Neutrophil (primary cell): Measurements from ENCODE around the gene GRAMD4.

Source experiments
- H3K27ac ChIP-seq: fragments of 200-600 bp; sonication (generic); 2 replicates; pipeline ENCODE4 v1.5.1; 2016; ENCODE audit warnings: mild to moderate bottlenecking, moderate library complexity
- H3K27me3 ChIP-seq: fragments of 200-600 bp; sonication (generic); 2 replicates; pipeline ENCODE4 v1.6.0; 2016; ENCODE audit warnings: mild to moderate bottlenecking
- H3K36me3 ChIP-seq: fragments of 200-600 bp; sonication (generic); 2 replicates; pipeline ENCODE4 v1.5.1; 2017
- H3K4me1 ChIP-seq, 2 experiments: fragments of 200-600 bp in 1 of 2; sonication (generic) in 1 of 2; 1 replicate in 1 of 2; 2 replicates in 1 of 2; pipeline versions ENCODE4 v1.5.1 to v1.6.1; 2013 to 2016; ENCODE audit warnings: low read depth in 1 of 2, low read length in 1 of 2, mild to moderate bottlenecking in 1 of 2, moderate library complexity in 1 of 2; ENCODE audit not compliant: control insufficient read depth in 1 of 2, insufficient read depth in 1 of 2
- H3K4me3 ChIP-seq, 2 experiments: fragments of 200-600 bp in 1 of 2; sonication (generic) in 1 of 2; 1 replicate in 1 of 2; 2 replicates in 1 of 2; pipeline ENCODE4 v1.5.1; 2013 to 2016; ENCODE audit warnings: low read depth in 1 of 2, low read length in 1 of 2, mild to moderate bottlenecking in 1 of 2, moderate library complexity in 1 of 2
- H3K9me3 ChIP-seq: fragments of 200-600 bp; sonication (generic); 2 replicates; pipeline ENCODE4 v1.5.1; 2016
- CTCF ChIP-seq: fragments of 200-600 bp; sonication (generic); IDR thresholded peaks from 2 replicates; pipeline ENCODE4 v1.5.1; 2016; ENCODE audit warnings: antibody characterized with exemption

GRAMD4 gene

GRCh38 chr22:46626356-46626755 is 6.2 kb downstream of the GRAMD4 start:
- H3K27ac ChIP-seq = no peak overlapping the region
- no peaks in the 10 kb centered on the region for H3K9me3 ChIP-seq
- TF ChIP-seq CTCF = no peak
- H3K4me1 ChIP-seq = peaks cover 44 to 49% of the 10 kb centered on the region in 2 experiments
- H3K36me3 ChIP-seq = peaks cover 42% of the 10 kb centered on the region
- no peaks in the 10 kb centered on the region for H3K27me3 ChIP-seq
- no peak overlapping the region for H3K4me3 ChIP-seq

- peaks cover 42% of the 10 kb centered on the region for H3K36me3 ChIP-seq
- no peak overlapping the region for H3K27ac ChIP-seq
- no peaks in the 10 kb centered on the region for H3K9me3 ChIP-seq
Measured at GRCh38 chr22:46626911-46627805, 7.0 kb downstream of the GRAMD4 start.

DNA sequence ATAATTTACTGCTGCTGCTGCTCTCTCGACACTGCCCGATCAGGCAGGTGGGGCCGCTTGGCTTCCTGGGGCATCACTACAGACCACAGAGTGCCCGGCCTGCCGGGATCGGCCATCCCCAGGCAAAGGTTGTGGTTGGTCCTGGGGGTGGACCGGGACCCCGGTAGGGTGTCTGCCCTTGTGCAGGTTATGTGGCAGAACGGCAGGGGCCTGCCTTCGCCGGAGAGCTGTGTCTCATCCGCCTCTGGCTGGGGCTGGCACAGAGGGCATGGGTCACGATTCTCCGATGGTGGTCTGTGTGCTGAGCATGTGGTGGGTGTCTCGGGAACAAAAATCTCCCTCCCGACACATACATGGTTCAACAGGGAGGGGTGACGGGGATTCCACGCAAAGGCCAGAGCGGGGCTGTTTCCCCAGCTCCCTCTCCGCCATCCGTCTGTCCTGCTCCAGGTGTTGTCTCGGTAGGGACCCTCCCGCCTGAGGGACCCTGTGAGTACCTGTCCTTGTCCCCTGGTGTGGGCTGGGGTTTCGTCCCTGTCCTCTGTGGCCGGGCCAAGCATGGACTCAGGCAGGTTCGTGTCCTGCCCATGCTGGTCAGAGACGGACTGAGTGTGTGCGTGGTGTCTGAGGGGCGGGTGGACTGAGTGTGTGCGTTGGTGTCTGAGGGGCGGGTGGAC is 7.8 kb downstream of the GRAMD4 start:
- Histone ChIP-seq H3K4me3 (no peak overlapping the region), H3K36me3 (peaks cover 46% of the 10 kb centered on the region), H3K27me3 (no peaks in the 10 kb centered on the region), H3K27ac (no peak overlapping the region), H3K4me1 (peaks cover 28 to 33% of the 10 kb centered on the region in 2 experiments), H3K9me3 (no peaks in the 10 kb centered on the region)
- TF ChIP-seq CTCF = no peak

More at GRCh38 chr22:46626911-46627805, 7.0 kb downstream of the GRAMD4 start:
- TF ChIP-seq CTCF = no peak
- no peak overlapping the region for H3K4me3 ChIP-seq
- H3K4me1 ChIP-seq = peaks cover 35 to 41% of the 10 kb centered on the region in 2 experiments
- H3K27me3 ChIP-seq = no peaks in the 10 kb centered on the region

- H3K9me3 ChIP-seq = no peaks in the 10 kb centered on the region
- H3K4me1 ChIP-seq = peaks cover 20 to 25% of the 10 kb centered on the region in 2 experiments
- H3K4me3 ChIP-seq = no peak overlapping the region
- no peak overlapping the region for H3K27ac ChIP-seq
- TF ChIP-seq CTCF = no peak
- H3K36me3 ChIP-seq = peaks cover 46% of the 10 kb centered on the region
- H3K27me3 ChIP-seq = no peaks in the 10 kb centered on the region
Measured at GRCh38 chr22:46628756-46629155, 8.6 kb downstream of the GRAMD4 start.

DNA sequence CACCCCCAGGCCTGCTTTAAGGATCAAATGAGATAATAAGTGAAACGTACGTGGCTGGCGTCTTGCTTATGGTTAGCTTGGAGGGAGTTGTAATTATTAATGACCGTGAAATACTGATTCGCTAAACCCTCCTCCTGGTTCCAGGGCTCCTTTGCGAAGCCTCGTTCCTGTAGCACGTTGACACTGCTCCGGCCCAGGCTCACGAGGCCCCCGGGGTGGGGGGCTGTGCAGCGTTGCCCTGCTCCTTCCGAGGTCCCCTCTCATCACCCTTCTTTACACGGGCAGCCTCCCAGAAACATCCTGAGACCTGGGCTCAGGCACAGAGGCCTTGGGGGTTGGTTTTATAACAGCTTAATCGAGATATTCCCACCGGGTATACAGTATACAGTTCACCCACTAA is 9.1 kb downstream of the GRAMD4 start:
- Histone ChIP-seq H3K9me3 (no peaks in the 10 kb centered on the region), H3K4me3 (no peak overlapping the region), H3K27ac (no peak overlapping the region), H3K27me3 (no peaks in the 10 kb centered on the region), H3K36me3 (peaks cover 46% of the 10 kb centered on the region), H3K4me1 (peaks cover 14 to 21% of the 10 kb centered on the region in 2 experiments)
- TF ChIP-seq CTCF = no peak
